ENCODE results near the gene WDR45B. TPM values are rescaled to one million over a fixed set of nuclear protein-coding genes. Genes with fewer than 3 reads are reported as not detected.
A peak's percentile ranks its signal among the peaks of the same experiment; 100 is the strongest.

The WDR45B gene
- total RNA-seq, 1 experiment from 2014 or later, result 132 TPM

GRCh38 chr17:82614095-82614631 lies 34.1 kb downstream of the WDR45B start:
- intact Hi-C loops (cut with micrococcal nuclease; ENCODE audit: unreplicated experiment), result no loop called here
- no peak for TF ChIP-seq TCF7L2 (IDR thresholded peaks at IDR 0.05; ENCODE audit: low read depth, low read length)
- DNase-seq (ENCODE audit: low read depth, low spot score) (no peak), ATAC-seq (no peak)
- POLR2A ChIA-PET, result no interaction called here
- Histone ChIP-seq H3K4me3 (ENCODE audit: low read depth in 2 of 2, low read length in 2 of 2) (no peak overlapping the region), H3K9me3 (ENCODE audit: control insufficient read depth, insufficient read depth, low read depth, low read length) (no peaks in the 10 kb centered on the region), H3K27ac (ENCODE audit: low read length) (no peak overlapping the region), H3K27me3 (ENCODE audit: control insufficient read depth, insufficient read depth, low read length) (no peaks in the 10 kb centered on the region), H3K36me3 (ENCODE audit: control insufficient read depth, insufficient read depth, low read length) (peaks cover 11% of the 10 kb centered on the region), H3K4me1 (ENCODE audit: control insufficient read depth, insufficient read depth, low read length) (no peaks in the 10 kb centered on the region)
- no TSS peak for BruUV-seq (replicated peaks)
- CTCF ChIA-PET, result no interaction called here
- in situ Hi-C loops (cut with HindIII; ENCODE audit: low pct_unique_long_range_greater_than_20kb, low sequenced_read_pairs), result no loop called here

- no peak overlapping the region for H3K4me3 ChIP-seq (ENCODE audit: low read depth in 2 of 2, low read length in 2 of 2)
- no peaks in the 10 kb centered on the region for H3K27me3 ChIP-seq (ENCODE audit: control insufficient read depth, insufficient read depth, low read length)
- no peaks in the 10 kb centered on the region for H3K9me3 ChIP-seq (ENCODE audit: control insufficient read depth, insufficient read depth, low read depth, low read length)
- BruUV-seq (replicated peaks), result no TSS peak
- TF ChIP-seq, protein P1, sequence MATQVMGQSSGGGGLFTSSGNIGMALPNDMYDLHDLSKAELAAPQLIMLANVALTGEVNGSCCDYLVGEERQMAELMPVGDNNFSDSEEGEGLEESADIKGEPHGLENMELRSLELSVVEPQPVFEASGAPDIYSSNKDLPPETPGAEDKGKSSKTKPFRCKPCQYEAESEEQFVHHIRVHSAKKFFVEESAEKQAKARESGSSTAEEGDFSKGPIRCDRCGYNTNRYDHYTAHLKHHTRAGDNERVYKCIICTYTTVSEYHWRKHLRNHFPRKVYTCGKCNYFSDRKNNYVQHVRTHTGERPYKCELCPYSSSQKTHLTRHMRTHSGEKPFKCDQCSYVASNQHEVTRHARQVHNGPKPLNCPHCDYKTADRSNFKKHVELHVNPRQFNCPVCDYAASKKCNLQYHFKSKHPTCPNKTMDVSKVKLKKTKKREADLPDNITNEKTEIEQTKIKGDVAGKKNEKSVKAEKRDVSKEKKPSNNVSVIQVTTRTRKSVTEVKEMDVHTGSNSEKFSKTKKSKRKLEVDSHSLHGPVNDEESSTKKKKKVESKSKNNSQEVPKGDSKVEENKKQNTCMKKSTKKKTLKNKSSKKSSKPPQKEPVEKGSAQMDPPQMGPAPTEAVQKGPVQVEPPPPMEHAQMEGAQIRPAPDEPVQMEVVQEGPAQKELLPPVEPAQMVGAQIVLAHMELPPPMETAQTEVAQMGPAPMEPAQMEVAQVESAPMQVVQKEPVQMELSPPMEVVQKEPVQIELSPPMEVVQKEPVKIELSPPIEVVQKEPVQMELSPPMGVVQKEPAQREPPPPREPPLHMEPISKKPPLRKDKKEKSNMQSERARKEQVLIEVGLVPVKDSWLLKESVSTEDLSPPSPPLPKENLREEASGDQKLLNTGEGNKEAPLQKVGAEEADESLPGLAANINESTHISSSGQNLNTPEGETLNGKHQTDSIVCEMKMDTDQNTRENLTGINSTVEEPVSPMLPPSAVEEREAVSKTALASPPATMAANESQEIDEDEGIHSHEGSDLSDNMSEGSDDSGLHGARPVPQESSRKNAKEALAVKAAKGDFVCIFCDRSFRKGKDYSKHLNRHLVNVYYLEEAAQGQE (IDR thresholded peaks at IDR 0.05; ENCODE audit: insufficient read depth in 1 of 2, low read depth in 2 of 2, low read length in 1 of 2), result no peak
- TF ChIP-seq SIN3A (IDR thresholded peaks at IDR 0.05; ENCODE audit: borderline replicate concordance, insufficient read depth, low read depth, low read length) (no peak), TCF7L2 (IDR thresholded peaks at IDR 0.05; ENCODE audit: low read depth, low read length) (no peak), POLR2AphosphoS5 (IDR thresholded peaks at IDR 0.05; ENCODE audit: low read depth, low read length) (no peak; the same call in 1 of the 2 replicates)
- TF ChIP-seq, protein P2, sequence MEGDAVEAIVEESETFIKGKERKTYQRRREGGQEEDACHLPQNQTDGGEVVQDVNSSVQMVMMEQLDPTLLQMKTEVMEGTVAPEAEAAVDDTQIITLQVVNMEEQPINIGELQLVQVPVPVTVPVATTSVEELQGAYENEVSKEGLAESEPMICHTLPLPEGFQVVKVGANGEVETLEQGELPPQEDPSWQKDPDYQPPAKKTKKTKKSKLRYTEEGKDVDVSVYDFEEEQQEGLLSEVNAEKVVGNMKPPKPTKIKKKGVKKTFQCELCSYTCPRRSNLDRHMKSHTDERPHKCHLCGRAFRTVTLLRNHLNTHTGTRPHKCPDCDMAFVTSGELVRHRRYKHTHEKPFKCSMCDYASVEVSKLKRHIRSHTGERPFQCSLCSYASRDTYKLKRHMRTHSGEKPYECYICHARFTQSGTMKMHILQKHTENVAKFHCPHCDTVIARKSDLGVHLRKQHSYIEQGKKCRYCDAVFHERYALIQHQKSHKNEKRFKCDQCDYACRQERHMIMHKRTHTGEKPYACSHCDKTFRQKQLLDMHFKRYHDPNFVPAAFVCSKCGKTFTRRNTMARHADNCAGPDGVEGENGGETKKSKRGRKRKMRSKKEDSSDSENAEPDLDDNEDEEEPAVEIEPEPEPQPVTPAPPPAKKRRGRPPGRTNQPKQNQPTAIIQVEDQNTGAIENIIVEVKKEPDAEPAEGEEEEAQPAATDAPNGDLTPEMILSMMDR (IDR thresholded peaks at IDR 0.05), result no peak
- peaks cover 8% of the 10 kb centered on the region for H3K36me3 ChIP-seq (ENCODE audit: control insufficient read depth, insufficient read depth, low read length)
- intact Hi-C loops (cut with micrococcal nuclease; ENCODE audit: unreplicated experiment) (no loop called here), in situ Hi-C loops (cut with HindIII; ENCODE audit: low pct_unique_long_range_greater_than_20kb, low sequenced_read_pairs) (no loop called here)
- POLR2A ChIA-PET, result no interaction called here
- CTCF ChIA-PET, result no interaction called here
- H3K4me1 ChIP-seq (ENCODE audit: control insufficient read depth, insufficient read depth, low read length), result no peaks in the 10 kb centered on the region
- no peak overlapping the region for H3K27ac ChIP-seq (ENCODE audit: low read length)
- ATAC-seq (peak; percentile 74), DNase-seq (ENCODE audit: low read depth, low spot score) (no peak)
Observed at GRCh38 chr17:82613283-82614094, 34.8 kb downstream of the WDR45B start.
